KOPT-K1 (cell line): ENCODE results near the gene ABLIM1.

ENCODE experiments used
- H3K27ac ChIP-seq: fragments of 200-600 bp; sonication (generic); 2 replicates; pipeline ENCODE4 v1.5.1; 2016; ENCODE audit warnings: antibody characterized with exemption, mild to moderate bottlenecking, low read depth, low read length; ENCODE audit not compliant: poor library complexity, severe bottlenecking
- H3K36me3 ChIP-seq: fragments of 200-600 bp; sonication (generic); 2 replicates; pipeline ENCODE4 v1.5.1; 2017; ENCODE audit warnings: antibody characterized with exemption, mild to moderate bottlenecking, low read length, moderate library complexity; ENCODE audit not compliant: insufficient read depth
- H3K9me3 ChIP-seq: fragments of 200-600 bp; sonication (generic); 2 replicates; pipeline ENCODE4 v1.5.1; 2017; ENCODE audit warnings: antibody characterized with exemption, low read length, mild to moderate bottlenecking; ENCODE audit not compliant: insufficient read depth, poor library complexity, severe bottlenecking

ABLIM1 gene

GRCh38 chr10:114664127-114664526 lies 6.1 kb upstream of the ABLIM1 start:
- Histone ChIP-seq H3K36me3 (no peaks in the 10 kb centered on the region), H3K27ac (no peak overlapping the region), H3K9me3 (no peaks in the 10 kb centered on the region)

- H3K27ac ChIP-seq: no peak overlapping the region
- H3K9me3 ChIP-seq: no peaks in the 10 kb centered on the region
- no peaks in the 10 kb centered on the region for H3K36me3 ChIP-seq
These were observed 5.6 kb upstream of the ABLIM1 start for GRCh38 chr10:114663626-114664025.

- Histone ChIP-seq H3K36me3 (no peaks in the 10 kb centered on the region), H3K9me3 (no peaks in the 10 kb centered on the region), H3K27ac (no peak overlapping the region)
These were observed 4.7 kb upstream of the ABLIM1 start for GRCh38 chr10:114662646-114663217.

GRCh38 chr10:114661212-114661880 lies 3.3 kb upstream of the ABLIM1 start:
- Histone ChIP-seq H3K36me3 (no peaks in the 10 kb centered on the region), H3K27ac (no peak overlapping the region)

GRCh38 chr10:114655671-114656070 lies 2.4 kb downstream of the ABLIM1 start:
- H3K27ac ChIP-seq: no peak overlapping the region
- no peaks in the 10 kb centered on the region for H3K36me3 ChIP-seq
- no peaks in the 10 kb centered on the region for H3K9me3 ChIP-seq

More at GRCh38 chr10:114661212-114661880, 3.3 kb upstream of the ABLIM1 start:
- no peaks in the 10 kb centered on the region for H3K9me3 ChIP-seq

- Histone ChIP-seq H3K9me3 (no peaks in the 10 kb centered on the region), H3K27ac (no peak overlapping the region), H3K36me3 (no peaks in the 10 kb centered on the region)
These were observed 3.1 kb downstream of the ABLIM1 start for GRCh38 chr10:114654822-114655575.

- Histone ChIP-seq H3K27ac (no peak overlapping the region), H3K36me3 (no peaks in the 10 kb centered on the region)
These were observed 4.1 kb downstream of the ABLIM1 start for GRCh38 chr10:114653926-114654325.

GRCh38 chr10:114652402-114653368 lies 5.4 kb downstream of the ABLIM1 start:
- no peaks in the 10 kb centered on the region for H3K36me3 ChIP-seq
- no peaks in the 10 kb centered on the region for H3K9me3 ChIP-seq
- no peak overlapping the region for H3K27ac ChIP-seq

More at GRCh38 chr10:114653926-114654325, 4.1 kb downstream of the ABLIM1 start:
- no peaks in the 10 kb centered on the region for H3K9me3 ChIP-seq

GRCh38 chr10:114650831-114651230 lies 7.2 kb downstream of the ABLIM1 start:
- Histone ChIP-seq H3K36me3 (no peaks in the 10 kb centered on the region), H3K9me3 (no peaks in the 10 kb centered on the region), H3K27ac (no peak overlapping the region)

GRCh38 chr10:114650266-114650665 lies 7.8 kb downstream of the ABLIM1 start:
- Histone ChIP-seq H3K27ac (no peak overlapping the region), H3K9me3 (no peaks in the 10 kb centered on the region), H3K36me3 (no peaks in the 10 kb centered on the region)

- H3K27ac ChIP-seq: no peak overlapping the region
- H3K36me3 ChIP-seq: no peaks in the 10 kb centered on the region
- H3K9me3 ChIP-seq: no peaks in the 10 kb centered on the region
These were observed 8.7 kb downstream of the ABLIM1 start for GRCh38 chr10:114649217-114649903.

- no peaks in the 10 kb centered on the region for H3K36me3 ChIP-seq
- H3K9me3 ChIP-seq: no peaks in the 10 kb centered on the region
- no peak overlapping the region for H3K27ac ChIP-seq
These were observed 9.7 kb downstream of the ABLIM1 start for GRCh38 chr10:114648368-114648767.

GRCh38 chr10:114647545-114648138 lies 10.4 kb downstream of the ABLIM1 start:
- Histone ChIP-seq H3K9me3 (no peaks in the 10 kb centered on the region), H3K36me3 (no peaks in the 10 kb centered on the region), H3K27ac (no peak overlapping the region)

- no peak overlapping the region for H3K27ac ChIP-seq
- no peaks in the 10 kb centered on the region for H3K9me3 ChIP-seq
These were observed 11.6 kb downstream of the ABLIM1 start for GRCh38 chr10:114646426-114646825.

More at GRCh38 chr10:114646426-114646825, 11.6 kb downstream of the ABLIM1 start:
- H3K36me3 ChIP-seq: no peaks in the 10 kb centered on the region
